Mesothelial cell of epicardium (in vitro differentiated cells): ENCODE measurements around the gene GCK. TPM values are rescaled to one million over a fixed set of nuclear protein-coding genes. Genes with fewer than 3 reads are reported as not detected.
"Not testable (repeated sequence)": the region's sequence is repeated elsewhere in the genome, so short reads cannot be mapped to it uniquely, and the experiment has no call there.

Experiments
- DNase-seq, 2 experiments: peaks; one replicate each; pipeline ENCODE4 v3.0.0; 2021; ENCODE audit warnings: low spot score in 2 of 2; ENCODE audit not compliant: unreplicated experiment in 2 of 2
- H3K27ac Mint-ChIP-seq: 2 replicates; pipeline ENCODE4 v1.8.0; 2021; ENCODE audit warnings: mixed read lengths
- H3K27me3 Mint-ChIP-seq: 2 replicates; pipeline ENCODE4 v1.8.0; 2021; ENCODE audit warnings: low read depth, mixed read lengths
- H3K36me3 Mint-ChIP-seq: 2 replicates; pipeline ENCODE4 v1.8.0; 2021; ENCODE audit warnings: mixed read lengths
- H3K4me1 Mint-ChIP-seq: 2 replicates; pipeline ENCODE4 v1.8.0; 2021; ENCODE audit warnings: mixed read lengths
- H3K4me3 Mint-ChIP-seq: 2 replicates; pipeline ENCODE4 v1.8.0; 2021; ENCODE audit warnings: mild to moderate bottlenecking, moderate library complexity, mixed read lengths
- H3K9me3 Mint-ChIP-seq: 2 replicates; pipeline ENCODE4 v1.8.0; 2021; ENCODE audit warnings: mixed read lengths
- total RNA-seq: library from RNA; stranded (reverse); gene quantifications from 3 replicates; pipeline ENCODE4 v1.2.1, GENCODE V29; 2021
- TF ChIP-seq, protein P1 (sequence below): fragments of 200-600 bp; sonication (generic); IDR thresholded peaks from one replicate; pipeline ENCODE4 v1.5.0; 2021; ENCODE audit warnings: antibody characterized with exemption; ENCODE audit not compliant: unreplicated experiment

Gene GCK
- total RNA-seq, 1 donor from 2014 or later = 1.5 TPM

DNA sequence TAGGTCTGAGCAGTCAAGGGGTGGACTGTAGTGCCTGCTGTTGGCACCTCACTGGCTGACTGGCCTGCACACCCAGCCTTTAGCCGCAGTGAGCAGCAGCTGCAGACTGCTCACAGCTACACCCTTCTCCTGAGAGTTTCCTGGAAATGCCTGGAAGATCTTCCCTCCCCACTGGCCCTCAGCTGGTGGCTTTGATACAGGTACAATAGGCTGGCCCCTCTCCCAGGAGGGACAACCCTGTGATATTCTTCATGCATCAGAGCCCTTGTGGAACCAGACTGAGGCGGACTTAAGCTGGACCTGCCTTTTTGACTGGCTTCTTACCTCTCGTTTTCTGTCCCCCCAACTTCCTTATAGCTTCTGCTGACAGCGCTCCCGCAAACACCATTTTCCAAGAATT is 6.4 kb downstream of the GCK start:
- TF ChIP-seq, protein P1, sequence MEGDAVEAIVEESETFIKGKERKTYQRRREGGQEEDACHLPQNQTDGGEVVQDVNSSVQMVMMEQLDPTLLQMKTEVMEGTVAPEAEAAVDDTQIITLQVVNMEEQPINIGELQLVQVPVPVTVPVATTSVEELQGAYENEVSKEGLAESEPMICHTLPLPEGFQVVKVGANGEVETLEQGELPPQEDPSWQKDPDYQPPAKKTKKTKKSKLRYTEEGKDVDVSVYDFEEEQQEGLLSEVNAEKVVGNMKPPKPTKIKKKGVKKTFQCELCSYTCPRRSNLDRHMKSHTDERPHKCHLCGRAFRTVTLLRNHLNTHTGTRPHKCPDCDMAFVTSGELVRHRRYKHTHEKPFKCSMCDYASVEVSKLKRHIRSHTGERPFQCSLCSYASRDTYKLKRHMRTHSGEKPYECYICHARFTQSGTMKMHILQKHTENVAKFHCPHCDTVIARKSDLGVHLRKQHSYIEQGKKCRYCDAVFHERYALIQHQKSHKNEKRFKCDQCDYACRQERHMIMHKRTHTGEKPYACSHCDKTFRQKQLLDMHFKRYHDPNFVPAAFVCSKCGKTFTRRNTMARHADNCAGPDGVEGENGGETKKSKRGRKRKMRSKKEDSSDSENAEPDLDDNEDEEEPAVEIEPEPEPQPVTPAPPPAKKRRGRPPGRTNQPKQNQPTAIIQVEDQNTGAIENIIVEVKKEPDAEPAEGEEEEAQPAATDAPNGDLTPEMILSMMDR = no peak
- Mint-ChIP-seq H3K36me3 (no peaks in the 10 kb centered on the region), H3K4me1 (no peaks in the 10 kb centered on the region), H3K4me3 (no peak overlapping the region), H3K27me3 (peaks cover 18% of the 10 kb centered on the region), H3K9me3 (peaks cover 11% of the 10 kb centered on the region), H3K27ac (no peak overlapping the region)
- DNase-seq = no peak

- H3K4me1 Mint-ChIP-seq = no peaks in the 10 kb centered on the region
- DNase-seq = no peak
- TF ChIP-seq, protein P1 = no peak
- H3K36me3 Mint-ChIP-seq = no peaks in the 10 kb centered on the region
- H3K27ac Mint-ChIP-seq = no peak overlapping the region
- H3K9me3 Mint-ChIP-seq = peaks cover 11% of the 10 kb centered on the region
- no peak overlapping the region for H3K4me3 Mint-ChIP-seq
- H3K27me3 Mint-ChIP-seq = peaks cover 29% of the 10 kb centered on the region
Observed at GRCh38 chr7:44180631-44181030, 8.6 kb downstream of the GCK start.

- H3K27ac Mint-ChIP-seq = no peak overlapping the region
- TF ChIP-seq, protein P1 = no peak
- peaks cover 52% of the 10 kb centered on the region for H3K27me3 Mint-ChIP-seq
- H3K9me3 Mint-ChIP-seq = peaks cover 6% of the 10 kb centered on the region
- no peaks in the 10 kb centered on the region for H3K36me3 Mint-ChIP-seq
- DNase-seq = peak in 1 of 2 experiments; percentile 29
- no peaks in the 10 kb centered on the region for H3K4me1 Mint-ChIP-seq
- no peak overlapping the region for H3K4me3 Mint-ChIP-seq
Observed at GRCh38 chr7:44177570-44178131, 11.6 kb downstream of the GCK start.

GRCh38 chr7:44176486-44176885 is 12.8 kb downstream of the GCK start:
- no peaks in the 10 kb centered on the region for H3K4me1 Mint-ChIP-seq

GRCh38 chr7:44175730-44176129 is 13.5 kb downstream of the GCK start:
- Mint-ChIP-seq H3K27ac (no peak overlapping the region), H3K9me3 (peaks cover 3% of the 10 kb centered on the region), H3K4me1 (no peaks in the 10 kb centered on the region), H3K4me3 (no peak overlapping the region), H3K36me3 (no peaks in the 10 kb centered on the region), H3K27me3 (peaks cover 50% of the 10 kb centered on the region)
- peak in 1 of 2 experiments; percentile 36 for DNase-seq
- TF ChIP-seq, protein P1 = no peak

More at GRCh38 chr7:44176486-44176885, 12.8 kb downstream of the GCK start:
- TF ChIP-seq, protein P1 = no peak
- peaks cover 50% of the 10 kb centered on the region for H3K27me3 Mint-ChIP-seq
- no peak overlapping the region for H3K27ac Mint-ChIP-seq
- no peaks in the 10 kb centered on the region for H3K36me3 Mint-ChIP-seq
- DNase-seq = peak in 1 of 2 experiments; percentile 20
- no peak overlapping the region for H3K4me3 Mint-ChIP-seq
- H3K9me3 Mint-ChIP-seq = no peaks in the 10 kb centered on the region

DNA sequence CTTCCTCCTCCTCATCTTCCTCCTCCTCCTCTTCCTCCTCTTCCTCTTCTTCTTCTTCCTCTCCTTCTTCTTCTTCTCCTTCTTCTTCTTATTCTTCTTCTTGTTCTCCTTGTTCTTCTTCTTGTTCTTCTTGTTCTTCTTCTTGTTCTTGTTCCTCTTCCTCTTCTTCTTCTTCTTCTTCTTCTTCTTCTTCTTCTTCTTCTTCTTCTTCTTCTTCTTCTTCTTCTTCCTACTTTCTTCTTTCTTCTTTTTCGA is 14.6 kb downstream of the GCK start:
- H3K27ac Mint-ChIP-seq, H3K36me3 Mint-ChIP-seq, H3K9me3 Mint-ChIP-seq, H3K4me3 Mint-ChIP-seq, H3K4me1 Mint-ChIP-seq, DNase-seq: not testable (repeated sequence)
- peaks cover 50% of the 10 kb centered on the region for H3K27me3 Mint-ChIP-seq
